ENCODE data around the gene LHX4. TPM values are rescaled to one million over a fixed set of nuclear protein-coding genes. Genes with fewer than 3 reads are reported as not detected.

The LHX4 gene
- total RNA-seq, 1 donor from 2014 or later = 2.1 TPM

GRCh38 chr1:180183426-180183825 lies 46.6 kb upstream of the LHX4 start:
- Mint-ChIP-seq H3K9me3 (ENCODE audit: unreplicated experiment) (peaks cover 4% of the 10 kb centered on the region), H3K4me1 (ENCODE audit: low read depth, unreplicated experiment) (peaks cover 15% of the 10 kb centered on the region), H3K4me3 (ENCODE audit: unreplicated experiment) (no peak overlapping the region), H3K27ac (ENCODE audit: unreplicated experiment) (no peak overlapping the region), H3K36me3 (ENCODE audit: unreplicated experiment) (no peaks in the 10 kb centered on the region), H3K27me3 (ENCODE audit: unreplicated experiment) (peaks cover 8% of the 10 kb centered on the region)
- TF ChIP-seq CTCF (IDR thresholded peaks at IDR 0.05; ENCODE audit: partially characterized antibody, unreplicated experiment) = no peak
- DNase-seq = no peak

GRCh38 chr1:180184041-180184440 lies 46.0 kb upstream of the LHX4 start:
- peaks cover 3% of the 10 kb centered on the region for H3K9me3 Mint-ChIP-seq (ENCODE audit: unreplicated experiment)

GRCh38 chr1:180185281-180185680 lies 44.8 kb upstream of the LHX4 start:
- Mint-ChIP-seq H3K27ac (ENCODE audit: unreplicated experiment) (no peak overlapping the region), H3K9me3 (ENCODE audit: unreplicated experiment) (peaks cover 5% of the 10 kb centered on the region), H3K27me3 (ENCODE audit: unreplicated experiment) (peaks cover 12% of the 10 kb centered on the region), H3K4me3 (ENCODE audit: unreplicated experiment) (no peak overlapping the region), H3K36me3 (ENCODE audit: unreplicated experiment) (peaks cover 4% of the 10 kb centered on the region), H3K4me1 (ENCODE audit: low read depth, unreplicated experiment) (peaks cover 20% of the 10 kb centered on the region)
- no peak for TF ChIP-seq CTCF (IDR thresholded peaks at IDR 0.05; ENCODE audit: partially characterized antibody, unreplicated experiment)
- DNase-seq = no peak

More at GRCh38 chr1:180184041-180184440, 46.0 kb upstream of the LHX4 start:
- no peak for TF ChIP-seq CTCF (IDR thresholded peaks at IDR 0.05; ENCODE audit: partially characterized antibody, unreplicated experiment)
- Mint-ChIP-seq H3K36me3 (ENCODE audit: unreplicated experiment) (no peaks in the 10 kb centered on the region), H3K4me1 (ENCODE audit: low read depth, unreplicated experiment) (peaks cover 17% of the 10 kb centered on the region), H3K27me3 (ENCODE audit: unreplicated experiment) (peaks cover 12% of the 10 kb centered on the region), H3K27ac (ENCODE audit: unreplicated experiment) (no peak overlapping the region), H3K4me3 (ENCODE audit: unreplicated experiment) (no peak overlapping the region)
- no peak for DNase-seq

GRCh38 chr1:180185971-180186645 lies 44.0 kb upstream of the LHX4 start:
- no peak for DNase-seq
- H3K4me3 Mint-ChIP-seq (ENCODE audit: unreplicated experiment) = no peak overlapping the region
- H3K9me3 Mint-ChIP-seq (ENCODE audit: unreplicated experiment) = peaks cover 5% of the 10 kb centered on the region
- H3K4me1 Mint-ChIP-seq (ENCODE audit: low read depth, unreplicated experiment) = peaks cover 20% of the 10 kb centered on the region
- peaks cover 12% of the 10 kb centered on the region for H3K27me3 Mint-ChIP-seq (ENCODE audit: unreplicated experiment)
- H3K27ac Mint-ChIP-seq (ENCODE audit: unreplicated experiment) = no peak overlapping the region
- H3K36me3 Mint-ChIP-seq (ENCODE audit: unreplicated experiment) = peaks cover 8% of the 10 kb centered on the region
- no peak for TF ChIP-seq CTCF (IDR thresholded peaks at IDR 0.05; ENCODE audit: partially characterized antibody, unreplicated experiment)

- Mint-ChIP-seq H3K4me1 (ENCODE audit: low read depth, unreplicated experiment) (peaks cover 21% of the 10 kb centered on the region), H3K36me3 (ENCODE audit: unreplicated experiment) (peaks cover 15% of the 10 kb centered on the region), H3K9me3 (ENCODE audit: unreplicated experiment) (peaks cover 5% of the 10 kb centered on the region), H3K27me3 (ENCODE audit: unreplicated experiment) (peaks cover 12% of the 10 kb centered on the region), H3K4me3 (ENCODE audit: unreplicated experiment) (no peak overlapping the region), H3K27ac (ENCODE audit: unreplicated experiment) (no peak overlapping the region)
- TF ChIP-seq CTCF (IDR thresholded peaks at IDR 0.05; ENCODE audit: partially characterized antibody, unreplicated experiment) = no peak
- no peak for DNase-seq
These were observed 43.2 kb upstream of the LHX4 start for GRCh38 chr1:180186831-180187230.

All from glutamatergic neuron (in vitro differentiated cells).